Medulla oblongata (tissue), 1 donor: ENCODE measurements around the gene PSMG3.

Experiments
- DNase-seq: peaks from one replicate; pipeline ENCODE4 v3.0.0-alpha.2; 2015; ENCODE audit errors: extremely low spot score

Gene PSMG3

GRCh38 chr7:1569833-1570632, at the start of gene PSMG3:
TSS of gene PSMG3 (minus strand) at chr7:1570032. CDS start at chr7:1569339, 693 bp downstream.
- peak; percentile 93 for DNase-seq

GRCh38 chr7:1618475-1618874, 48.6 kb upstream of the PSMG3 start:
- DNase-seq: no peak

GRCh38 chr7:1617957-1618356, 48.1 kb upstream of the PSMG3 start:
- no peak for DNase-seq

- DNase-seq: no peak
Measured at GRCh38 chr7:1616741-1617140, 46.9 kb upstream of the PSMG3 start.

- DNase-seq: peak; percentile 87
Measured at GRCh38 chr7:1611708-1612241, 41.9 kb upstream of the PSMG3 start.

- DNase-seq: no peak
Measured at GRCh38 chr7:1610678-1611302, 41.0 kb upstream of the PSMG3 start.

GRCh38 chr7:1610013-1610677, 40.3 kb upstream of the PSMG3 start:
- DNase-seq: no peak

- DNase-seq: no peak
Measured at GRCh38 chr7:1609023-1609422, 39.2 kb upstream of the PSMG3 start.

- DNase-seq: no peak
Measured at GRCh38 chr7:1608318-1608717, 38.5 kb upstream of the PSMG3 start.

GRCh38 chr7:1607696-1608095, 37.9 kb upstream of the PSMG3 start:
- no peak for DNase-seq

- DNase-seq: no peak
Measured at GRCh38 chr7:1607001-1607400, 37.2 kb upstream of the PSMG3 start.

GRCh38 chr7:1604383-1604782, 34.6 kb upstream of the PSMG3 start:
- no peak for DNase-seq

- no peak for DNase-seq
Measured at GRCh38 chr7:1603346-1604225, 33.8 kb upstream of the PSMG3 start.

- no peak for DNase-seq
Measured at GRCh38 chr7:1602386-1602785, 32.6 kb upstream of the PSMG3 start.

- DNase-seq: no peak
Measured at GRCh38 chr7:1601956-1602355, 32.1 kb upstream of the PSMG3 start.

GRCh38 chr7:1599640-1600395, 30.0 kb upstream of the PSMG3 start:
- DNase-seq: no peak

- no peak for DNase-seq
Measured at GRCh38 chr7:1598961-1599639, 29.3 kb upstream of the PSMG3 start.

- DNase-seq: no peak
Measured at GRCh38 chr7:1598286-1598685, 28.5 kb upstream of the PSMG3 start.

- no peak for DNase-seq
Measured at GRCh38 chr7:1597791-1598190, 28.0 kb upstream of the PSMG3 start.

- DNase-seq: no peak
Measured at GRCh38 chr7:1597066-1597760, 27.4 kb upstream of the PSMG3 start.
